MM.1S (cell line): ENCODE data around the gene ASIC1.
A peak's percentile ranks its signal among the peaks of the same experiment; 100 is the strongest.

ENCODE experiments used
- DNase-seq: peaks from one replicate; pipeline ENCODE4 v3.0.0-alpha.2; 2015
- H2AFZ ChIP-seq: fragments of 300-600 bp; sonication (generic); 2 replicates; pipeline ENCODE4 v1.6.0; 2016; ENCODE audit warnings: antibody characterized with exemption, low read length
- H3F3A ChIP-seq: fragments of 300-600 bp; sonication (generic); 2 replicates; pipeline ENCODE4 v1.6.1; 2016; ENCODE audit warnings: mild to moderate bottlenecking, antibody characterized with exemption, low read length, moderate library complexity, mixed read lengths; ENCODE audit not compliant: insufficient read depth
- H3K27ac ChIP-seq: fragments of 300-600 bp; sonication (generic); 2 replicates; pipeline ENCODE4 v1.5.1; 2016; ENCODE audit warnings: mild to moderate bottlenecking, low read length
- H3K27me3 ChIP-seq: fragments of 300-600 bp; sonication (generic); replicated peaks from 2 replicates; pipeline ENCODE4 v1.6.0; 2016; ENCODE audit warnings: low read length; ENCODE audit not compliant: insufficient read depth
- H3K36me3 ChIP-seq: fragments of 300-600 bp; sonication (generic); replicated peaks from 2 replicates; pipeline ENCODE4 v1.6.1; 2016; ENCODE audit warnings: mild to moderate bottlenecking, low read length, mixed read lengths; ENCODE audit not compliant: insufficient read depth
- H3K4me1 ChIP-seq: fragments of 300-600 bp; sonication (generic); 2 replicates; pipeline ENCODE4 v1.6.1; 2016; ENCODE audit warnings: low read length, mixed read lengths
- H3K4me2 ChIP-seq: fragments of 300-600 bp; sonication (generic); 2 replicates; pipeline ENCODE4 v1.6.0; 2016; ENCODE audit warnings: low read depth, low read length
- H3K4me3 ChIP-seq: fragments of 300-600 bp; sonication (generic); 2 replicates; pipeline ENCODE4 v1.5.1; 2016; ENCODE audit warnings: low read length, mixed read lengths
- H3K79me2 ChIP-seq: fragments of 300-600 bp; sonication (generic); 2 replicates; pipeline ENCODE4 v1.6.1; 2016; ENCODE audit warnings: mixed run types, low read length, mixed read lengths
- H3K9ac ChIP-seq: fragments of 300-600 bp; sonication (generic); 2 replicates; pipeline ENCODE4 v1.6.1; 2016; ENCODE audit warnings: low read length, mixed read lengths
- H3K9me2 ChIP-seq: fragments of 300-600 bp; sonication (generic); replicated peaks from 2 replicates; pipeline ENCODE4 v1.6.1; 2016; ENCODE audit warnings: mild to moderate bottlenecking, low read length, mixed read lengths; ENCODE audit not compliant: insufficient read depth
- H3K9me3 ChIP-seq: fragments of 300-600 bp; sonication (generic); replicated peaks from 2 replicates; pipeline ENCODE4 v1.6.1; 2016; ENCODE audit warnings: mild to moderate bottlenecking, low read length, mixed read lengths; ENCODE audit not compliant: insufficient read depth
- H4K20me1 ChIP-seq: fragments of 300-600 bp; sonication (generic); 2 replicates; pipeline ENCODE4 v1.6.1; 2016; ENCODE audit warnings: mild to moderate bottlenecking, low read length, moderate library complexity, mixed read lengths; ENCODE audit not compliant: insufficient read depth
- EZH2 ChIP-seq: fragments of 300-600 bp; sonication (generic); optimal IDR thresholded peaks from 2 replicates; pipeline ENCODE3; 2017; ENCODE audit warnings: low read depth, mild to moderate bottlenecking, antibody characterized with exemption, low read length, mixed read lengths
- EZH2phosphoT487 ChIP-seq: fragments of 300-600 bp; sonication (generic); IDR thresholded peaks from 2 replicates; pipeline ENCODE4 v1.6.1; 2018; ENCODE audit warnings: antibody characterized with exemption, low read length
- TF ChIP-seq, protein P1 (sequence below): fragments of 300-600 bp; sonication (generic); IDR thresholded peaks from 2 replicates; pipeline ENCODE4 v1.5.1; 2016; ENCODE audit warnings: antibody characterized with exemption, low read length, mixed read lengths

The ASIC1 gene

DNA sequence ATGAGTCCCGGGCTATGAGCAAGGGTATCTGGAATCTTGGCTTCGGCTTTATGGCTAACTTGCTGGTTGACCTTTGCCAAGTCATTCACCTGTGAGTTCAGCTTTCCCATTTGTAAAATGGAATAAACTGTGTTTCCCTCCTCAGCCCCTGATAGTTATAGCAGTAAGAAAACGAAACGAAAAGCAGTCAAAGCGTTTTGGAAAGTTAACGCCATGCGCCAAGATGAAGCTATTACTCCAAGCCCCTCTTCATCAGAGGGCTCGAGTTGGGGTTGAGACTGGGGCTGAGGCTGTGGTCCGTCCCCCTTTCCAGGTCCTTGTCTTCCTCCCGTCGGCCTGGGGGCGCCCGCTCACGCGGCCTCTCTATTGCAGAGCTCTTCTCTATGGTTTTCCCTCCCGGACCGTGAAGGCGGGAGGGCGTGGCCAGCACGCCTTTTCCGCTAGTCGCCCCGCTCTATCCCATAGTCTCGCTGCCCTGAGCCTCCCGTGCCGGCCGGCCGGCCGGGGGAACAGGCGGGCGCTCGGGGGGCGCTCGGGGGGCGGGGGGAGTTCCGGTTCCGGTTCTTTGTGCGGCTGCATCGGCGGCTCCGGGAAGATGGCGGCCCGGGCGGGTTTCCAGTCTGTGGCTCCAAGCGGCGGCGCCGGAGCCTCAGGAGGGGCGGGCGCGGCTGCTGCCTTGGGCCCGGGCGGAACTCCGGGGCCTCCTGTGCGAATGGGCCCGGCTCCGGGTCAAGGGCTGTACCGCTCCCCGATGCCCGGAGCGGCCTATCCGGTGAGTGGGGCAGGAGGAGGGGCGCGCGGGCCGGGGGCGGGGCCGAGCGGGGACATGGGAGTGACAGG, 27.6 kb downstream of the ASIC1 start, which contains the start of gene SMARCD1:
Gene SMARCD1, plus strand, starts transcription at position 568 of the 840 bp plus-strand sequence. Its CDS starts 28 bp downstream, at position 596.
- H3K4me1 ChIP-seq, result peaks cover 15% of the 10 kb centered on the region

DNA sequence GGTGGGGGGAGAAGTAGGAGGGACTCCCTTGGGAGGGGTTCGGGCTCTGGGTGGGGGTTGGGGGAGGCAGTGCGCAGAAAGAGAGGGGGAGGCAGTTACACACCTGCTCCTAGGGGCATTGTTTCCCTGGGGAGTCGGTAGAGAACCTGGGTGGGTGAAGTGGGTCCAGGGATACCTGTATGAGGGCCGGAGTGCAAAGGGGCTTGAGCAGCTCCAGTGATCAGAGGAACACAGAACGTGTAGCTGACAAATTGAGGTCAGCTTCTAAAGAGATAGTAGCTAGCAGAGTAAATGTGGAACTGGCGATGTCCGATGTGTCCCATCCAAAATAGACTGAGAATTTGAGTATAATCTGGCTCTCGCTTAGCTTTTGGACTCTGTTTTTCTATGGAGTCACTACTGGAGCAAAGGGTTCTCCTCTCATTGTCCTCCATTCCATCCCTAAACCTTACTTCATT, 28.2 kb downstream of the ASIC1 start:
- Histone ChIP-seq H3K9me2 (no peaks in the 10 kb centered on the region), H4K20me1 (no peaks in the 10 kb centered on the region), H3K79me2 (peaks cover 42% of the 10 kb centered on the region), H2AFZ (no peak overlapping the region), H3F3A (peaks cover 20% of the 10 kb centered on the region), H3K9ac (peak overlapping the region; percentile 73), H3K4me3 (peak overlapping the region; percentile 85), H3K4me1 (peaks cover 15% of the 10 kb centered on the region), H3K36me3 (peaks cover 18% of the 10 kb centered on the region; the same call in 1 of the 2 replicates), H3K4me2 (peak overlapping the region; percentile 90), H3K9me3 (no peaks in the 10 kb centered on the region), H3K27ac (peak overlapping the region; percentile 91), H3K27me3 (no peaks in the 10 kb centered on the region)
- DNase-seq, result no peak
- TF ChIP-seq EZH2phosphoT487, result no peak
- TF ChIP-seq, protein P1, sequence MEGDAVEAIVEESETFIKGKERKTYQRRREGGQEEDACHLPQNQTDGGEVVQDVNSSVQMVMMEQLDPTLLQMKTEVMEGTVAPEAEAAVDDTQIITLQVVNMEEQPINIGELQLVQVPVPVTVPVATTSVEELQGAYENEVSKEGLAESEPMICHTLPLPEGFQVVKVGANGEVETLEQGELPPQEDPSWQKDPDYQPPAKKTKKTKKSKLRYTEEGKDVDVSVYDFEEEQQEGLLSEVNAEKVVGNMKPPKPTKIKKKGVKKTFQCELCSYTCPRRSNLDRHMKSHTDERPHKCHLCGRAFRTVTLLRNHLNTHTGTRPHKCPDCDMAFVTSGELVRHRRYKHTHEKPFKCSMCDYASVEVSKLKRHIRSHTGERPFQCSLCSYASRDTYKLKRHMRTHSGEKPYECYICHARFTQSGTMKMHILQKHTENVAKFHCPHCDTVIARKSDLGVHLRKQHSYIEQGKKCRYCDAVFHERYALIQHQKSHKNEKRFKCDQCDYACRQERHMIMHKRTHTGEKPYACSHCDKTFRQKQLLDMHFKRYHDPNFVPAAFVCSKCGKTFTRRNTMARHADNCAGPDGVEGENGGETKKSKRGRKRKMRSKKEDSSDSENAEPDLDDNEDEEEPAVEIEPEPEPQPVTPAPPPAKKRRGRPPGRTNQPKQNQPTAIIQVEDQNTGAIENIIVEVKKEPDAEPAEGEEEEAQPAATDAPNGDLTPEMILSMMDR, result no peak
- no peak for TF ChIP-seq EZH2

More for the DNA sequence above, 27.6 kb downstream of the ASIC1 start, which contains the start of gene SMARCD1:
- Histone ChIP-seq H2AFZ (peak within 1 kb of the TSS; percentile 96), H3K4me2 (peak within 1 kb of the TSS; percentile 90), H3K9me3 (no peaks in the 10 kb centered on the region), H3K36me3 (peaks cover 18% of the 10 kb centered on the region; the same call in 1 of the 2 replicates), H3K79me2 (peaks cover 37% of the 10 kb centered on the region), H3K9me2 (no peaks in the 10 kb centered on the region), H3K4me3 (peak within 1 kb of the TSS; percentile 85), H3F3A (peaks cover 20% of the 10 kb centered on the region), H3K27me3 (no peaks in the 10 kb centered on the region), H3K27ac (peak within 1 kb of the TSS; percentile 91), H3K9ac (peak within 1 kb of the TSS; percentile 73), H4K20me1 (no peaks in the 10 kb centered on the region)
- peak; percentile 93 for DNase-seq
- TF ChIP-seq EZH2 (no peak), EZH2phosphoT487 (no peak)
- TF ChIP-seq, protein P1, result peak; percentile 73

DNA sequence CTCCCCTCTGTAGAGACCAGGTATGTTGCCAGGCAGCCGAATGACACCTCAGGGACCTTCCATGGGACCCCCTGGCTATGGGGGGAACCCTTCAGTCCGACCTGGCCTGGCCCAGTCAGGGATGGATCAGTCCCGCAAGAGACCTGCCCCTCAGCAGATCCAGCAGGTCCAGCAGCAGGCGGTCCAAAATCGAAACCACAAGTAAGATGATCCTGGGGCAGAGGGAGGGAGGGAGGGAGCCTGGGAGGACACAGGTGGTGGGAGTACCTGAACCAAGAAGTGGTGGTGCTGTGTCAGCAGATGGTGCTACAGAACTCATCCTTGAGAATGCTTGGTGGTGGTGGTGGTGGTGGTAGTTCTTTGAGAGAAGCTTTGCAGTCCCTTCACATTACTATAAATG, 28.8 kb downstream of the ASIC1 start:
- H3K4me1 ChIP-seq, result peaks cover 15% of the 10 kb centered on the region
- peak overlapping the region; percentile 85 for H3K4me3 ChIP-seq
- TF ChIP-seq EZH2, result no peak
- TF ChIP-seq, protein P1, result no peak
- no peak for TF ChIP-seq EZH2phosphoT487
- H3K27ac ChIP-seq, result peak overlapping the region; percentile 91
- peaks cover 18% of the 10 kb centered on the region; the same call in 1 of the 2 replicates for H3K36me3 ChIP-seq
- H3K27me3 ChIP-seq, result no peaks in the 10 kb centered on the region
- H2AFZ ChIP-seq, result no peak overlapping the region
- no peaks in the 10 kb centered on the region for H4K20me1 ChIP-seq
- peak; percentile 88 for DNase-seq
- H3K79me2 ChIP-seq, result peaks cover 42% of the 10 kb centered on the region
- no peaks in the 10 kb centered on the region for H3K9me2 ChIP-seq
- peaks cover 20% of the 10 kb centered on the region for H3F3A ChIP-seq
- no peaks in the 10 kb centered on the region for H3K9me3 ChIP-seq
- H3K9ac ChIP-seq, result peak overlapping the region; percentile 73
- H3K4me2 ChIP-seq, result peak overlapping the region; percentile 90
